GM12878 (cell line): ENCODE measurements around the gene ARTN. TPM values are rescaled to one million over a fixed set of nuclear protein-coding genes. Genes with fewer than 3 reads are reported as not detected.

Experiments
- ATAC-seq: fragments of 200-7000 bp; cut with Tn5 transposase; 3 replicates; pipeline ENCODE4 v1.9.1; 2020; ENCODE audit warnings: mild to moderate bottlenecking, moderate library complexity
- BruUV-seq: library from RNA; stranded (reverse); fragments of 400-500 nt; replicated peaks from 2 replicates; lab custom pipeline; 2021; lab: Mats Ljungman, UMichigan
- CTCF ChIA-PET: fragments of 300-600 bp; sonication (Branson Sonifier 250); formaldehyde crosslinking; extraction: SDS; loops from one replicate; lab custom pipeline; 2021; ENCODE audit warnings: inconsistent platforms; lab: Yijun Ruan, JAX
- POLR2A ChIA-PET: fragments of 350-600 bp; formaldehyde crosslinking; extraction: SDS; loops from one replicate; lab custom pipeline; 2021; ENCODE audit warnings: inconsistent platforms; lab: Charles Lee
- RAD21 ChIA-PET: fragments of 300-600 bp; sonication (Branson Sonifier 250); formaldehyde crosslinking; loops from one replicate; lab custom pipeline; 2023; ENCODE audit warnings: antibody characterized with exemption; ENCODE audit not compliant: unreplicated experiment; lab: Charles Lee
- SMC1A ChIA-PET: fragments of 300-600 bp; sonication (Branson Sonifier 250); formaldehyde crosslinking; loops from one replicate; lab custom pipeline; 2023; ENCODE audit not compliant: unreplicated experiment, uncharacterized antibody; lab: Charles Lee
- DNase-seq: peaks from one replicate; pipeline ENCODE4 v3.0.0-alpha.2; 2011; ENCODE audit warnings: low read depth, low spot score
- FAIRE-seq: peaks from 3 replicates; lab custom pipeline; 2011; peaks lifted over from hg19 to GRCh38; lab: Jason Lieb, UNC
- H2AFZ ChIP-seq: 2 replicates; pipeline ENCODE4 v1.6.0; 2011; ENCODE audit warnings: low read depth, low read length, control low read depth; ENCODE audit not compliant: control insufficient read depth
- H3K27ac ChIP-seq: 2 replicates; pipeline ENCODE4 v1.5.1; 2011; ENCODE audit warnings: control low read depth; ENCODE audit not compliant: control insufficient read depth, insufficient read depth
- H3K27me3 ChIP-seq, 2 experiments: replicated peaks in 1 of 2; 2 replicates each; pipeline versions ENCODE4 v1.6.0 to v1.6.1; 2011; ENCODE audit warnings: low read length in 1 of 2; ENCODE audit not compliant: control insufficient read depth in 2 of 2, insufficient read depth in 2 of 2
- H3K36me3 ChIP-seq, 2 experiments: 2 replicates each; pipeline ENCODE4 v1.5.1; 2011; ENCODE audit warnings: low read length in 1 of 2; ENCODE audit not compliant: control insufficient read depth in 2 of 2, insufficient read depth in 2 of 2
- H3K4me1 ChIP-seq: 2 replicates; pipeline ENCODE4 v1.6.1; 2011; ENCODE audit warnings: mild to moderate bottlenecking, low read length, moderate library complexity, mixed read lengths; ENCODE audit not compliant: control insufficient read depth, insufficient read depth
- H3K4me2 ChIP-seq: 2 replicates; pipeline ENCODE4 v1.6.0; 2011; ENCODE audit warnings: control low read depth; ENCODE audit not compliant: control insufficient read depth, insufficient read depth
- H3K4me3 ChIP-seq: fragments of 200-600 bp; sonication (generic); 2 replicates; pipeline ENCODE4 v1.5.1; 2016
- H3K79me2 ChIP-seq: 2 replicates; pipeline ENCODE4 v1.6.0; 2011; ENCODE audit warnings: low read length; ENCODE audit not compliant: control insufficient read depth, insufficient read depth
- H3K9ac ChIP-seq: 2 replicates; pipeline ENCODE4 v1.8.0; 2011; ENCODE audit warnings: low read length, control low read depth, mixed read lengths; ENCODE audit not compliant: control insufficient read depth, insufficient read depth
- H3K9me3 ChIP-seq: replicated peaks from 3 replicates; pipeline ENCODE4 v1.5.1; 2011; ENCODE audit warnings: mild to moderate bottlenecking, low read length; ENCODE audit not compliant: control insufficient read depth, insufficient read depth
- H4K20me1 ChIP-seq: 2 replicates; pipeline ENCODE4 v1.6.0; 2011; ENCODE audit not compliant: control insufficient read depth, insufficient read depth
- CEBPB ChIP-seq, 2 experiments: fragments of 150-350 bp in 1 of 2; IDR thresholded peaks; 2 replicates each; pipeline ENCODE4 v1.6.1; 2012 to 2014; ENCODE audit warnings: low read depth in 2 of 2, low read length in 2 of 2, borderline replicate concordance in 1 of 2, inconsistent platforms in 1 of 2
- HDAC2 ChIP-seq: fragments of 200-600 bp; sonication (generic); IDR thresholded peaks from 2 replicates; pipeline ENCODE4 v1.6.1; 2017
- HDAC6 ChIP-seq: fragments of 200-600 bp; sonication (generic); IDR thresholded peaks from one replicate; pipeline ENCODE4 v1.8.0; 2017; ENCODE audit warnings: antibody characterized with exemption; ENCODE audit not compliant: unreplicated experiment
- KDM1A ChIP-seq: fragments of 200-600 bp; sonication (generic); IDR thresholded peaks from 2 replicates; pipeline ENCODE4 v1.6.1; 2016; ENCODE audit warnings: borderline replicate concordance
- MEF2A ChIP-seq: IDR thresholded peaks from 2 replicates; pipeline ENCODE4 v1.6.1; 2011; ENCODE audit warnings: low read depth, mild to moderate bottlenecking, low read length, moderate library complexity; ENCODE audit not compliant: insufficient read depth
- MYB ChIP-seq: fragments of 150-350 bp; IDR thresholded peaks from 2 replicates; pipeline ENCODE4 v1.6.1; 2014; ENCODE audit warnings: mild to moderate bottlenecking, low read depth, low read length, borderline replicate concordance
- NRF1 ChIP-seq: conservative IDR thresholded peaks from 2 replicates; pipeline ENCODE4 v1.6.1; 2011; ENCODE audit warnings: mild to moderate bottlenecking, low read depth, low read length, improper control_type of control experiment
- POLR2A ChIP-seq: IDR thresholded peaks from 2 replicates; pipeline ENCODE4 v1.6.1; 2011; ENCODE audit warnings: low read depth, mild to moderate bottlenecking, low read length
- RAD21 ChIP-seq: IDR thresholded peaks from 2 replicates; pipeline ENCODE4 v1.6.1; 2011; ENCODE audit warnings: mild to moderate bottlenecking, low read depth, low read length, moderate library complexity; ENCODE audit not compliant: insufficient read depth
- RAD51 ChIP-seq: fragments of 450-650 bp; IDR thresholded peaks from 2 replicates; pipeline ENCODE4 v1.6.1; 2016; ENCODE audit warnings: moderate library complexity, mild to moderate bottlenecking, inconsistent platforms
- ZNF274 ChIP-seq: IDR thresholded peaks from one replicate; pipeline ENCODE4 v1.8.0; 2011; ENCODE audit not compliant: insufficient read length, insufficient read depth
- WGBS: methylation state at CpG from one replicate; pipeline ENCODE4 v1.1.6; 2016; ENCODE audit warnings: low lambda C conversion rate; ENCODE audit not compliant: insufficient replicate concordance, insufficient coverage; ENCODE audit errors: missing lambda C conversion rate; 5-methylcytosine and 5-hydroxymethylcytosine counted together
- in situ Hi-C: fragments of 300-500 bp; cut with MboI; formaldehyde crosslinking; loops from 9 replicates; pipeline ENCODE4 v1.14.3; 2018; ENCODE audit warnings: mixed read lengths
- intact Hi-C: fragments of 100-400 bp; cut with micrococcal nuclease; formaldehyde crosslinking; loops from one replicate; pipeline ENCODE4 v1.14.2; 2022; ENCODE audit not compliant: unreplicated experiment
- polyA plus RNA-seq, 11 experiments: library from polyadenylated mRNA; depleted of rRNA in 4 of 11; unstranded in 6 of 11; stranded (reverse) in 5 of 11; fragments of >200 nt; fragmentation: Nextera tagmentation in 4 of 11; fragmentation: Illumina TruSeq in 1 of 11; extraction: Ambion mirVana in 4 of 11; extraction: Trizol in 1 of 11; gene quantifications; 1 replicate in 1 of 11; 2 replicates in 10 of 11; pipeline versions ENCODE4 v1.2.1 to v1.2.3, GENCODE V29; 2011 to 2016; ENCODE audit warnings: inconsistent platforms in 2 of 11, missing spikeins in 2 of 11, low read depth in 1 of 11
- total RNA-seq, 4 experiments: library from RNA; depleted of rRNA in 3 of 4; stranded (reverse); fragments of >200 nt in 3 of 4; fragmentation: Illumina TruSeq in 1 of 4; extraction: Trizol in 1 of 4; gene quantifications; 2 replicates each; pipeline versions ENCODE4 v1.2.1 to v1.2.3, GENCODE V29; 2013 to 2021
- TF ChIP-seq, protein P1 (sequence below): fragments of 450-650 bp; formaldehyde crosslinking; IDR thresholded peaks from 2 replicates; pipeline ENCODE4 v1.5.0; 2022; ENCODE audit warnings: mild to moderate bottlenecking, missing genetic modification characterization
- TF ChIP-seq, protein P2 (sequence below): fragments of 450-650 bp; IDR thresholded peaks from 2 replicates; pipeline ENCODE4 v1.6.1; 2016; ENCODE audit warnings: mild to moderate bottlenecking, moderate library complexity, borderline replicate concordance

Gene ARTN
- total and polyA plus RNA-seq, 10 of the 15 experiments (the other 5 are each of a cell fraction or from before 2014, with no cell fraction given) = 0.06 to 2.1 (median 0.34) TPM; not detected in 1

DNA sequence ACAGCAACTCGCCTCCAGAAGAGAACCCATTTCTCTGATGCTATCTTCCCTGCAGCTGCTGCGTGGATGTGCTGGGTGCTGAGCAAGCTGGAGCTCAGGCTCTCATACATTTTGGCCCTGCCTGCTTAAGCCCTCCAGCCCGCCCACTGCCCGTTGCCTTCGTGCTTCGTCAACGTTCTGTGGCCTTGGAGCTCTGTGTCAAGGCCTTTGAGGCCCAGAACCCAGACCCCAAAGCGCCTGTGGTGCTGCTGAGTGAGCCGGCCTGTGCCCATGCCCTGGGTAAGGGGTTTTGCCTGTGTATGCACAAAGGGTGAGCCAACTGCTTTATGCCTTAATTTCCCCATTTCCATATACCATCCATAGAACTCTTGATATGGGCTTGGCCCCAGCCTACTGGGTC is 37.3 kb downstream of the ARTN start:
- Histone ChIP-seq H3K4me1 (peaks cover 18% of the 10 kb centered on the region), H3K27ac (no peak overlapping the region), H3K27me3 (no peaks in the 10 kb centered on the region), H3K4me2 (peak overlapping the region; percentile 93), H2AFZ (no peak overlapping the region), H3K36me3 (peaks cover 8 to 11% of the 10 kb centered on the region in 2 experiments; a peak in 3 of 4 replicates), H4K20me1 (no peaks in the 10 kb centered on the region), H3K4me3 (peak overlapping the region; percentile 98), H3K9ac (peak overlapping the region; percentile 89; the same call in 1 of the 2 replicates), H3K9me3 (no peaks in the 10 kb centered on the region), H3K79me2 (peaks cover 28% of the 10 kb centered on the region)
- no TSS peak for BruUV-seq
- SMC1A ChIA-PET = no interaction called here
- DNase-seq (no peak), FAIRE-seq (no peak), ATAC-seq (no peak)
- RAD21 ChIA-PET = interaction anchor here (2.6 kb wide), 1 partner anchor 208 kb away, joined by 6 read pairs; no protein-coding TSS in a partner anchor
- CTCF ChIA-PET = interaction anchor here (0.7 to 2.0 kb wide), 4 partner anchors 24 to 242 kb away, joined by 3 to 6 read pairs (median 4); partner anchors contain the start of gene DMAP1
- intact Hi-C loops = no loop called here
- TF ChIP-seq ZNF274 (no peak), CEBPB (IDR thresholded peaks at IDR 0.05; ENCODE audit: borderline replicate concordance in 1 of 2, low read depth in 2 of 2, low read length in 2 of 2) (no peak), MEF2A (no peak), RAD51 (no peak), KDM1A (no peak), POLR2A (no peak), RAD21 (no peak), HDAC6 (no peak), NRF1 (no peak), HDAC2 (no peak), MYB (no peak)
- TF ChIP-seq, protein P1, sequence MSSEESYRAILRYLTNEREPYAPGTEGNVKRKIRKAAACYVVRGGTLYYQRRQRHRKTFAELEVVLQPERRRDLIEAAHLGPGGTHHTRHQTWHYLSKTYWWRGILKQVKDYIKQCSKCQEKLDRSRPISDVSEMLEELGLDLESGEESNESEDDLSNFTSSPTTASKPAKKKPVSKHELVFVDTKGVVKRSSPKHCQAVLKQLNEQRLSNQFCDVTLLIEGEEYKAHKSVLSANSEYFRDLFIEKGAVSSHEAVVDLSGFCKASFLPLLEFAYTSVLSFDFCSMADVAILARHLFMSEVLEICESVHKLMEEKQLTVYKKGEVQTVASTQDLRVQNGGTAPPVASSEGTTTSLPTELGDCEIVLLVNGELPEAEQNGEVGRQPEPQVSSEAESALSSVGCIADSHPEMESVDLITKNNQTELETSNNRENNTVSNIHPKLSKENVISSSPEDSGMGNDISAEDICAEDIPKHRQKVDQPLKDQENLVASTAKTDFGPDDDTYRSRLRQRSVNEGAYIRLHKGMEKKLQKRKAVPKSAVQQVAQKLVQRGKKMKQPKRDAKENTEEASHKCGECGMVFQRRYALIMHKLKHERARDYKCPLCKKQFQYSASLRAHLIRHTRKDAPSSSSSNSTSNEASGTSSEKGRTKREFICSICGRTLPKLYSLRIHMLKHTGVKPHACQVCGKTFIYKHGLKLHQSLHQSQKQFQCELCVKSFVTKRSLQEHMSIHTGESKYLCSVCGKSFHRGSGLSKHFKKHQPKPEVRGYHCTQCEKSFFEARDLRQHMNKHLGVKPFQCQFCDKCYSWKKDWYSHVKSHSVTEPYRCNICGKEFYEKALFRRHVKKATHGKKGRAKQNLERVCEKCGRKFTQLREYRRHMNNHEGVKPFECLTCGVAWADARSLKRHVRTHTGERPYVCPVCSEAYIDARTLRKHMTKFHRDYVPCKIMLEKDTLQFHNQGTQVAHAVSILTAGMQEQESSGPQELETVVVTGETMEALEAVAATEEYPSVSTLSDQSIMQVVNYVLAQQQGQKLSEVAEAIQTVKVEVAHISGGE (CRISPR knock-in tag) = no peak
- TF ChIP-seq, protein P2, sequence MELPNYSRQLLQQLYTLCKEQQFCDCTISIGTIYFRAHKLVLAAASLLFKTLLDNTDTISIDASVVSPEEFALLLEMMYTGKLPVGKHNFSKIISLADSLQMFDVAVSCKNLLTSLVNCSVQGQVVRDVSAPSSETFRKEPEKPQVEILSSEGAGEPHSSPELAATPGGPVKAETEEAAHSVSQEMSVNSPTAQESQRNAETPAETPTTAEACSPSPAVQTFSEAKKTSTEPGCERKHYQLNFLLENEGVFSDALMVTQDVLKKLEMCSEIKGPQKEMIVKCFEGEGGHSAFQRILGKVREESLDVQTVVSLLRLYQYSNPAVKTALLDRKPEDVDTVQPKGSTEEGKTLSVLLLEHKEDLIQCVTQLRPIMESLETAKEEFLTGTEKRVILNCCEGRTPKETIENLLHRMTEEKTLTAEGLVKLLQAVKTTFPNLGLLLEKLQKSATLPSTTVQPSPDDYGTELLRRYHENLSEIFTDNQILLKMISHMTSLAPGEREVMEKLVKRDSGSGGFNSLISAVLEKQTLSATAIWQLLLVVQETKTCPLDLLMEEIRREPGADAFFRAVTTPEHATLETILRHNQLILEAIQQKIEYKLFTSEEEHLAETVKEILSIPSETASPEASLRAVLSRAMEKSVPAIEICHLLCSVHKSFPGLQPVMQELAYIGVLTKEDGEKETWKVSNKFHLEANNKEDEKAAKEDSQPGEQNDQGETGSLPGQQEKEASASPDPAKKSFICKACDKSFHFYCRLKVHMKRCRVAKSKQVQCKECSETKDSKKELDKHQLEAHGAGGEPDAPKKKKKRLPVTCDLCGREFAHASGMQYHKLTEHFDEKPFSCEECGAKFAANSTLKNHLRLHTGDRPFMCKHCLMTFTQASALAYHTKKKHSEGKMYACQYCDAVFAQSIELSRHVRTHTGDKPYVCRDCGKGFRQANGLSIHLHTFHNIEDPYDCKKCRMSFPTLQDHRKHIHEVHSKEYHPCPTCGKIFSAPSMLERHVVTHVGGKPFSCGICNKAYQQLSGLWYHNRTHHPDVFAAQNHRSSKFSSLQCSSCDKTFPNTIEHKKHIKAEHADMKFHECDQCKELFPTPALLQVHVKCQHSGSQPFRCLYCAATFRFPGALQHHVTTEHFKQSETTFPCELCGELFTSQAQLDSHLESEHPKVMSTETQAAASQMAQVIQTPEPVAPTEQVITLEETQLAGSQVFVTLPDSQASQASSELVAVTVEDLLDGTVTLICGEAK = no peak
- in situ Hi-C loops = no loop called here
- 61% methylated on average over 9 of the region's 9 CpGs for WGBS
- POLR2A ChIA-PET = interaction anchor here (1.0 kb wide), 1 partner anchor 24 kb away, joined by 3 read pairs; the partner anchor contains the start of gene IPO13
